C4-2B (cell line): ENCODE data around the gene UBE2I.

ENCODE experiments used
- CTCF ChIP-seq: fragments of 450-650 bp; conservative IDR thresholded peaks from 2 replicates; pipeline ENCODE4 v1.5.1; 2017; ENCODE audit warnings: mild to moderate bottlenecking
- ZFX ChIP-seq: fragments of 450-650 bp; IDR thresholded peaks from 2 replicates; pipeline ENCODE4 v1.6.1; 2017

GRCh38 chr16:1259760-1260068 is 49.7 kb upstream of the UBE2I start:
- TF ChIP-seq CTCF: no peak
- TF ChIP-seq ZFX: no peak
